ENCODE data around the gene PANK4. TPM values are rescaled to one million over a fixed set of nuclear protein-coding genes. Genes with fewer than 3 reads are reported as not detected.

PANK4 gene
- polyA plus RNA-seq, 2 of the 4 experiments (the other 2 are of a cell fraction): 8.1 to 13.8 TPM

DNA sequence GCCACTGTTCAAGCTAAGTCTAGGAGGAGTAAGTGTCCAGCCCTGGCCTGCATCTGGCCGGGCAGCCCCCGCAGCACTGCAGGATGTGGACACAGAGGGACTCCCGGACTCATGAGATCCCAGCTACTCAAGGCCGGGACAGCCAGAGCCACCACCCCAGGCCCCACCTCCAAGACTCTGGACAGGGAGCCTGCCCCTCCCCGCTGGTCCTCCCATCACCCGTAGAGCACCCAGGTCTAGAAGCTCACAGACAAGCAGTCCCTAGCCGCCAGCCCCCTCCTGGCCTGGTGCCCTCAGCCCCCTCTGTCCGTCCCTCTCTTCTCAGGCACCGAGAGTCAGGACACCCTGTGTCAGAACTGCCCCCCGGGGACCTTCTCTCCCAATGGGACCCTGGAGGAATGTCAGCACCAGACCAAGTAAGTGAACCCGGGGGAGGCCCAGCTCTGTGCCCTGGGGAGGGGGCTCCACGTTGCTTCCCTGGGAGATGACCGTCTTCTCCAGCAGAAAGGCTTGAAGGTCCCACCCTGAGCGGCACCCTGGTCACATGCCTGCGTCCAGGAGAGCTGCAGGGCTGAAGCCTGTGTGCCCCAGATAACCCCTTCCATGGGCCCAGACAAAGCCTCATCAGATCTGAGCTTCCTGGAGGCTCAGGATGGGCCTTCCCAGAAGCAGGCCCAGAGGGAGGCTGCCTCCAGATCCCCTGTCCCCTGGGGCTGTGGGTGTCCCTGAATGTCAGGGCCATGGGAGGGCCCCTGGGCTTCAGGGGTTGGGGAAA, 34.1 kb upstream of the PANK4 start:
- ChIA-PET CTCF (interaction anchor here (1.6 to 2.2 kb wide), 3 partner anchors 12 to 864 kb away, joined by 6 to 10 read pairs (median 6); no protein-coding TSS in a partner anchor), POLR2A (no interaction called here)
- DNase-seq (ENCODE audit: low read depth in 1 of 2, low spot score in 1 of 2) (no peak), FAIRE-seq (no peak), ATAC-seq (no peak)
- WGBS (ENCODE audit: missing lambda C conversion rate): 44% methylated on average over 5 of the region's 15 CpGs
- Histone ChIP-seq H3K27ac (no peak overlapping the region), H3K4me3 (no peak overlapping the region), H3K4me1 (peaks cover 6% of the 10 kb centered on the region; the same call in 1 of the 3 replicates), H3K9me3 (no peaks in the 10 kb centered on the region), H3K4me2 (no peak overlapping the region)
- no peak for TF ChIP-seq EHMT2 (IDR thresholded peaks at IDR 0.05; ENCODE audit: low read depth)
- no peak for TF ChIP-seq ESRRA (IDR thresholded peaks at IDR 0.05; ENCODE audit: borderline replicate concordance, low read length)
- TF ChIP-seq ZSCAN20 (CRISPR knock-in tag; IDR thresholded peaks at IDR 0.05): no peak
- no peak for TF ChIP-seq FOSB (CRISPR knock-in tag; IDR thresholded peaks at IDR 0.05)

DNA sequence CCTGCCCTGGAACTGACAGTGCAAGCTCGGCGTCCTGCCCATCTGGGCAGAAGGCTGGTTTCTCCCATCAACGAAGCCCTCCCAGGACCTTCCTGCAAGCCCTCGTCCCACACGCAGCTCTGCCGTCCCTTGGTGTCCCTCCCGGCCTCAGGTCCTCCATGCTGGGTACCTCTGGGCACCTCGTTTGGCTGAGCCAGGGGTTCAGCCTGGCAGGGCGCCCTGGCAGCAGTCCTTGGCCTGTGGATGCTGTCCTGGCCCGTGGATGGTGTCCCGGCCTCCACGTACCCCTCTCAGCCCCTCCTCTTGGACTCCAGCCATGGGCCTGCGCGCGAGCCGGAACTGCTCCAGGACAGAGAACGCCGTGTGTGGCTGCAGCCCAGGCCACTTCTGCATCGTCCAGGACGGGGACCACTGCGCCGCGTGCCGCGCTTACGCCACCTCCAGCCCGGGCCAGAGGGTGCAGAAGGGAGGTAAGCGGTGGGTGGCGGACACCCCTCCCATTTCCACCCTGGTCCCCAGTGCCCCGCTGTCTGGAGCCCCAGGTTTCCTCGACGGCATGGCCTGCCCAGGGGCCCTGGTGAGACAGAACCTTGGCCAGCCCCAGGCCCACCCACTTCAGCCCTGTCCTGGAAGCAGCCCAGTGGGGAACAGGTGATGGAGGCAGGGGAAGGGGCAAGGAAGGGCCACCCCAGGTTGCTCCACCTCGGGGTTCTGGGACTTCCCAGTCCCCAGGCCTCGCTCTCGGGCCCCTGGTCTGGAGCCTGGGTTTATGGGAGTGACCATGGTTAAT, 33.3 kb upstream of the PANK4 start:
- no peak for FAIRE-seq
- CTCF ChIA-PET: interaction anchor here (2.2 to 2.6 kb wide), 2 partner anchors 11 to 12 kb away, joined by 10 read pairs; no protein-coding TSS in a partner anchor
- Histone ChIP-seq H3K4me1 (peaks cover 6% of the 10 kb centered on the region; the same call in 1 of the 3 replicates), H3K27ac (no peak overlapping the region), H3K4me2 (no peak overlapping the region), H3K9me3 (no peaks in the 10 kb centered on the region), H3K4me3 (no peak overlapping the region)
- TF ChIP-seq HDAC2 (IDR thresholded peaks at IDR 0.05): no peak
- TF ChIP-seq, protein P1, sequence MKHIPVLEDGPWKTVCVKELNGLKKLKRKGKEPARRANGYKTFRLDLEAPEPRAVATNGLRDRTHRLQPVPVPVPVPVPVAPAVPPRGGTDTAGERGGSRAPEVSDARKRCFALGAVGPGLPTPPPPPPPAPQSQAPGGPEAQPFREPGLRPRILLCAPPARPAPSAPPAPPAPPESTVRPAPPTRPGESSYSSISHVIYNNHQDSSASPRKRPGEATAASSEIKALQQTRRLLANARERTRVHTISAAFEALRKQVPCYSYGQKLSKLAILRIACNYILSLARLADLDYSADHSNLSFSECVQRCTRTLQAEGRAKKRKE (CRISPR knock-in tag; IDR thresholded peaks at IDR 0.05; ENCODE audit: low read depth): no peak
- TF ChIP-seq, protein P2, sequence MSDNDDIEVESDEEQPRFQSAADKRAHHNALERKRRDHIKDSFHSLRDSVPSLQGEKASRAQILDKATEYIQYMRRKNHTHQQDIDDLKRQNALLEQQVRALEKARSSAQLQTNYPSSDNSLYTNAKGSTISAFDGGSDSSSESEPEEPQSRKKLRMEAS (IDR thresholded peaks at IDR 0.05): no peak
- TF ChIP-seq, protein P3, sequence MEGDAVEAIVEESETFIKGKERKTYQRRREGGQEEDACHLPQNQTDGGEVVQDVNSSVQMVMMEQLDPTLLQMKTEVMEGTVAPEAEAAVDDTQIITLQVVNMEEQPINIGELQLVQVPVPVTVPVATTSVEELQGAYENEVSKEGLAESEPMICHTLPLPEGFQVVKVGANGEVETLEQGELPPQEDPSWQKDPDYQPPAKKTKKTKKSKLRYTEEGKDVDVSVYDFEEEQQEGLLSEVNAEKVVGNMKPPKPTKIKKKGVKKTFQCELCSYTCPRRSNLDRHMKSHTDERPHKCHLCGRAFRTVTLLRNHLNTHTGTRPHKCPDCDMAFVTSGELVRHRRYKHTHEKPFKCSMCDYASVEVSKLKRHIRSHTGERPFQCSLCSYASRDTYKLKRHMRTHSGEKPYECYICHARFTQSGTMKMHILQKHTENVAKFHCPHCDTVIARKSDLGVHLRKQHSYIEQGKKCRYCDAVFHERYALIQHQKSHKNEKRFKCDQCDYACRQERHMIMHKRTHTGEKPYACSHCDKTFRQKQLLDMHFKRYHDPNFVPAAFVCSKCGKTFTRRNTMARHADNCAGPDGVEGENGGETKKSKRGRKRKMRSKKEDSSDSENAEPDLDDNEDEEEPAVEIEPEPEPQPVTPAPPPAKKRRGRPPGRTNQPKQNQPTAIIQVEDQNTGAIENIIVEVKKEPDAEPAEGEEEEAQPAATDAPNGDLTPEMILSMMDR (IDR thresholded peaks at IDR 0.05): no peak
- TF ChIP-seq KDM5A (IDR thresholded peaks at IDR 0.05): no peak
- TF ChIP-seq, protein P4, sequence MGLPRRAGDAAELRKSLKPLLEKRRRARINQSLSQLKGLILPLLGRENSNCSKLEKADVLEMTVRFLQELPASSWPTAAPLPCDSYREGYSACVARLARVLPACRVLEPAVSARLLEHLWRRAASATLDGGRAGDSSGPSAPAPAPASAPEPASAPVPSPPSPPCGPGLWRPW (IDR thresholded peaks at IDR 0.05): no peak
- TF ChIP-seq, protein P5, sequence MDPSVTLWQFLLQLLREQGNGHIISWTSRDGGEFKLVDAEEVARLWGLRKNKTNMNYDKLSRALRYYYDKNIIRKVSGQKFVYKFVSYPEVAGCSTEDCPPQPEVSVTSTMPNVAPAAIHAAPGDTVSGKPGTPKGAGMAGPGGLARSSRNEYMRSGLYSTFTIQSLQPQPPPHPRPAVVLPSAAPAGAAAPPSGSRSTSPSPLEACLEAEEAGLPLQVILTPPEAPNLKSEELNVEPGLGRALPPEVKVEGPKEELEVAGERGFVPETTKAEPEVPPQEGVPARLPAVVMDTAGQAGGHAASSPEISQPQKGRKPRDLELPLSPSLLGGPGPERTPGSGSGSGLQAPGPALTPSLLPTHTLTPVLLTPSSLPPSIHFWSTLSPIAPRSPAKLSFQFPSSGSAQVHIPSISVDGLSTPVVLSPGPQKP (IDR thresholded peaks at IDR 0.05; ENCODE audit: low read depth, low read length): no peak
- TF ChIP-seq PHF8 (IDR thresholded peaks at IDR 0.05; ENCODE audit: borderline replicate concordance, low read depth): no peak
- no peak for ATAC-seq
- DNase-seq (ENCODE audit: low read depth in 1 of 2, low spot score in 1 of 2): no peak
- POLR2A ChIA-PET: no interaction called here
- WGBS (ENCODE audit: missing lambda C conversion rate): 73% methylated on average over 3 of the region's 35 CpGs

DNA sequence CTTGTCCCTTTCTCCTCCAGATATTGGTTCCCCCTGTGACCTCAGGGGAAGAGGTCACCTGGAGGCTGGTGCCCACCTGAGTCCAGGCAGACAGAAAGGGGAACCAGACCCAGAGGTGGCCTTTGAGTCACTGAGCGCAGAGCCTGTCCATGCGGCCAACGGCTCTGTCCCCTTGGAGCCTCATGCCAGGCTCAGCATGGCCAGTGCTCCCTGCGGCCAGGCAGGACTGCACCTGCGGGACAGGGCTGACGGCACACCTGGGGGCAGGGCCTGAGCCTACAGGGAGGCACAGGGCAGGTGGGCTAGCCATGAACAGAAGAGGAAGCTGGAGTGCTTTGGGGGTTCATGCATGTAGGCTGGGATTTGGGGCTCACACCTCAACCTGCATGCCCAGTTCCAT, 32.5 kb upstream of the PANK4 start:
- ATAC-seq (no peak), FAIRE-seq (no peak), DNase-seq (ENCODE audit: low read depth in 1 of 2, low spot score in 1 of 2) (no peak)
- Histone ChIP-seq H3K27ac (no peak overlapping the region), H3K4me1 (peaks cover 6% of the 10 kb centered on the region; the same call in 1 of the 3 replicates), H3K4me2 (no peak overlapping the region), H3K4me3 (no peak overlapping the region), H3K9me3 (no peaks in the 10 kb centered on the region)
- ChIA-PET POLR2A (no interaction called here), CTCF (interaction anchor here (1.1 to 2.6 kb wide), 2 partner anchors 11 to 25 kb away, joined by 3 to 10 read pairs; no protein-coding TSS in a partner anchor)
- TF ChIP-seq HOXB5 (CRISPR knock-in tag; IDR thresholded peaks at IDR 0.05): no peak
- no peak for TF ChIP-seq HOXB13 (CRISPR knock-in tag; IDR thresholded peaks at IDR 0.05; ENCODE audit: low read depth)
- TF ChIP-seq, protein P6, sequence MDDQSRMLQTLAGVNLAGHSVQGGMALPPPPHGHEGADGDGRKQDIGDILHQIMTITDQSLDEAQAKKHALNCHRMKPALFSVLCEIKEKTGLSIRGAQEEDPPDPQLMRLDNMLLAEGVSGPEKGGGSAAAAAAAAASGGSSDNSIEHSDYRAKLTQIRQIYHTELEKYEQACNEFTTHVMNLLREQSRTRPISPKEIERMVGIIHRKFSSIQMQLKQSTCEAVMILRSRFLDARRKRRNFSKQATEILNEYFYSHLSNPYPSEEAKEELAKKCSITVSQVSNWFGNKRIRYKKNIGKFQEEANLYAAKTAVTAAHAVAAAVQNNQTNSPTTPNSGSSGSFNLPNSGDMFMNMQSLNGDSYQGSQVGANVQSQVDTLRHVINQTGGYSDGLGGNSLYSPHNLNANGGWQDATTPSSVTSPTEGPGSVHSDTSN (IDR thresholded peaks at IDR 0.05): no peak
- TF ChIP-seq, protein P2 (IDR thresholded peaks at IDR 0.05): no peak
- TF ChIP-seq GATA3 (IDR thresholded peaks at IDR 0.05; ENCODE audit: borderline replicate concordance): no peak
- no peak for TF ChIP-seq FOSL2 (IDR thresholded peaks at IDR 0.05)
- no peak for TF ChIP-seq FOSL2 (CRISPR knock-in tag; IDR thresholded peaks at IDR 0.05)
- TF ChIP-seq HOXA7 (CRISPR knock-in tag; IDR thresholded peaks at IDR 0.05): no peak
- TF ChIP-seq KDM1A (IDR thresholded peaks at IDR 0.05; ENCODE audit: low read depth): no peak
- no peak for TF ChIP-seq EP300 (IDR thresholded peaks at IDR 0.05)
- no peak for TF ChIP-seq MYC (IDR thresholded peaks at IDR 0.05; ENCODE audit: borderline replicate concordance, low read length)
- no peak for TF ChIP-seq POLR2AphosphoS2 (conservative IDR thresholded peaks at IDR 0.05; ENCODE audit: low read length)
- 76% methylated on average over 3 of the region's 6 CpGs for WGBS (ENCODE audit: missing lambda C conversion rate)

All from A549 (cell line).